Measurements from ENCODE around the gene ATP8B4. TPM values are rescaled to one million over a fixed set of nuclear protein-coding genes. Genes with fewer than 3 reads are reported as not detected.

The ATP8B4 gene
- total and polyA plus RNA-seq, 2 of the 8 experiments (the other 6 are each of a cell fraction or from before 2014, with no cell fraction given), result 0.17 to 0.24 TPM

GRCh38 chr15:49831206-49831965 lies 287.6 kb downstream of the ATP8B4 start (continued):
- no peak for TF ChIP-seq POLR2AphosphoS5 (IDR thresholded peaks at IDR 0.05; ENCODE audit: low read depth, low read length)
- TF ChIP-seq TBP (IDR thresholded peaks at IDR 0.05; ENCODE audit: low read depth, low read length), result no peak
- no peak for TF ChIP-seq CTCF (IDR thresholded peaks at IDR 0.05; ENCODE audit: control extremely low read depth in 1 of 3, insufficient read depth in 1 of 3, low read depth in 1 of 3, low read length in 3 of 3)
- TF ChIP-seq SIX5 (IDR thresholded peaks at IDR 0.05; ENCODE audit: low read depth, low read length), result no peak
- no peak for TF ChIP-seq CBX5 (IDR thresholded peaks at IDR 0.05; ENCODE audit: low read depth, low read length)
- TF ChIP-seq GTF2F1 (IDR thresholded peaks at IDR 0.05; ENCODE audit: borderline replicate concordance, low read depth, low read length), result no peak
